Lower lobe of right lung (tissue), 2 donors: Measurements from ENCODE around the gene GUCA2B. TPM values are rescaled to one million over a fixed set of nuclear protein-coding genes. Genes with fewer than 3 reads are reported as not detected.

ENCODE experiments used
- ATAC-seq, 2 donors: fragments of 200-7000 bp; cut with Tn5 transposase; one replicate each; pipeline ENCODE4 v1.9.1; 2020 to 2022; ENCODE audit warnings: mild to moderate bottlenecking in 2 of 2, moderate library complexity in 2 of 2
- DNase-seq: peaks from one replicate; pipeline ENCODE4 v3.0.0-alpha.2; 2020
- H3K27ac ChIP-seq: fragments of 200-600 bp; one replicate; pipeline ENCODE4 v1.8.0; 2022
- H3K27me3 ChIP-seq: fragments of 200-600 bp; one replicate; pipeline ENCODE4 v1.8.0; 2022; ENCODE audit warnings: low read depth
- H3K36me3 ChIP-seq: fragments of 200-600 bp; one replicate; pipeline ENCODE4 v1.8.0; 2022; ENCODE audit warnings: mild to moderate bottlenecking
- H3K4me1 ChIP-seq: fragments of 200-600 bp; one replicate; pipeline ENCODE4 v1.8.0; 2022
- H3K4me3 ChIP-seq: fragments of 200-600 bp; one replicate; pipeline ENCODE4 v1.8.0; 2022; ENCODE audit warnings: mild to moderate bottlenecking
- H3K9me3 ChIP-seq: fragments of 200-600 bp; one replicate; pipeline ENCODE4 v1.8.0; 2022
- CTCF ChIP-seq: fragments of 200-600 bp; IDR thresholded peaks from one replicate; pipeline ENCODE4 v1.8.0; 2022; ENCODE audit warnings: antibody characterized with exemption, mild to moderate bottlenecking
- intact Hi-C: fragments of 100-400 bp; cut with DNase I; formaldehyde crosslinking; loops from one replicate; pipeline ENCODE4 v1.11.0; 2022
- total RNA-seq: library from RNA; stranded (reverse); fragmentation: NEBNext Ultra II Directional; extraction: Animal tissue kit (Norgen Biotek cat#: 25700); gene quantifications from one replicate; pipeline ENCODE4 v1.2.1, GENCODE V29; 2021
- donor health status: DM: no; HTN: yes; CAD: no; lungs with severe emphysema.

The GUCA2B gene
- total RNA-seq, 1 donor from 2014 or later, result not detected

- no peaks in the 10 kb centered on the region for H3K9me3 ChIP-seq
- no peaks in the 10 kb centered on the region for H3K4me1 ChIP-seq
- no peaks in the 10 kb centered on the region for H3K36me3 ChIP-seq
- H3K27ac ChIP-seq, result no peak overlapping the region
- no peak for TF ChIP-seq CTCF
- no peak for ATAC-seq
- no peaks in the 10 kb centered on the region for H3K27me3 ChIP-seq
- intact Hi-C loops, result no loop called here
- no peak for DNase-seq
- H3K4me3 ChIP-seq, result no peak overlapping the region
Measured at GRCh38 chr1:42154685-42155084, 1.5 kb downstream of the GUCA2B start.

GRCh38 chr1:42155362-42155761, 2.2 kb downstream of the GUCA2B start:
- DNase-seq (no peak), ATAC-seq (no peak)
- no peaks in the 10 kb centered on the region for H3K36me3 ChIP-seq
- H3K4me1 ChIP-seq, result no peaks in the 10 kb centered on the region
- peaks cover 2% of the 10 kb centered on the region for H3K9me3 ChIP-seq
- H3K4me3 ChIP-seq, result no peak overlapping the region
- H3K27ac ChIP-seq, result no peak overlapping the region
- intact Hi-C loops, result no loop called here
- H3K27me3 ChIP-seq, result no peaks in the 10 kb centered on the region
- no peak for TF ChIP-seq CTCF

GRCh38 chr1:42157667-42158066, 4.5 kb downstream of the GUCA2B start:
- Histone ChIP-seq H3K4me1 (no peaks in the 10 kb centered on the region), H3K27ac (no peak overlapping the region), H3K27me3 (no peaks in the 10 kb centered on the region), H3K36me3 (no peaks in the 10 kb centered on the region), H3K4me3 (no peak overlapping the region), H3K9me3 (peaks cover 11% of the 10 kb centered on the region)
- no peak for DNase-seq
- TF ChIP-seq CTCF, result no peak
- no peak for ATAC-seq
- intact Hi-C loops, result no loop called here

GRCh38 chr1:42158189-42158588, 5.0 kb downstream of the GUCA2B start:
- no peak for DNase-seq
- H3K36me3 ChIP-seq, result no peaks in the 10 kb centered on the region
- H3K9me3 ChIP-seq, result peaks cover 11% of the 10 kb centered on the region
- TF ChIP-seq CTCF, result no peak
- no peaks in the 10 kb centered on the region for H3K4me1 ChIP-seq
- H3K27me3 ChIP-seq, result no peaks in the 10 kb centered on the region
- H3K27ac ChIP-seq, result no peak overlapping the region
- H3K4me3 ChIP-seq, result no peak overlapping the region
- intact Hi-C loops, result no loop called here
- ATAC-seq, result no peak

- Histone ChIP-seq H3K36me3 (no peaks in the 10 kb centered on the region), H3K4me3 (no peak overlapping the region), H3K27me3 (no peaks in the 10 kb centered on the region), H3K27ac (no peak overlapping the region), H3K9me3 (peaks cover 11% of the 10 kb centered on the region), H3K4me1 (peaks cover 11% of the 10 kb centered on the region)
- intact Hi-C loops, result no loop called here
- DNase-seq, result no peak
- no peak for TF ChIP-seq CTCF
- no peak for ATAC-seq
Measured at GRCh38 chr1:42162181-42162580, 9.0 kb downstream of the GUCA2B start.

GRCh38 chr1:42163114-42163513, 9.9 kb downstream of the GUCA2B start:
- Histone ChIP-seq H3K27ac (no peak overlapping the region), H3K9me3 (peaks cover 11% of the 10 kb centered on the region), H3K36me3 (no peaks in the 10 kb centered on the region), H3K4me1 (peaks cover 11% of the 10 kb centered on the region), H3K4me3 (no peak overlapping the region), H3K27me3 (no peaks in the 10 kb centered on the region)
- TF ChIP-seq CTCF, result no peak
- DNase-seq (no peak), ATAC-seq (no peak)
- intact Hi-C loops, result no loop called here
